HG03159 (cell line): ENCODE measurements around the gene SPAG6.
"Not testable (repeated sequence)": the region's sequence is repeated elsewhere in the genome, so short reads cannot be mapped to it uniquely, and the experiment has no call there.

Experiments
- ATAC-seq: cut with Tn5 transposase; IDR thresholded peaks from one replicate; pipeline ENCODE4 v1.9.1; 2021; ENCODE audit warnings: mild to moderate bottlenecking, moderate library complexity; ENCODE audit not compliant: unreplicated experiment

Gene SPAG6

DNA sequence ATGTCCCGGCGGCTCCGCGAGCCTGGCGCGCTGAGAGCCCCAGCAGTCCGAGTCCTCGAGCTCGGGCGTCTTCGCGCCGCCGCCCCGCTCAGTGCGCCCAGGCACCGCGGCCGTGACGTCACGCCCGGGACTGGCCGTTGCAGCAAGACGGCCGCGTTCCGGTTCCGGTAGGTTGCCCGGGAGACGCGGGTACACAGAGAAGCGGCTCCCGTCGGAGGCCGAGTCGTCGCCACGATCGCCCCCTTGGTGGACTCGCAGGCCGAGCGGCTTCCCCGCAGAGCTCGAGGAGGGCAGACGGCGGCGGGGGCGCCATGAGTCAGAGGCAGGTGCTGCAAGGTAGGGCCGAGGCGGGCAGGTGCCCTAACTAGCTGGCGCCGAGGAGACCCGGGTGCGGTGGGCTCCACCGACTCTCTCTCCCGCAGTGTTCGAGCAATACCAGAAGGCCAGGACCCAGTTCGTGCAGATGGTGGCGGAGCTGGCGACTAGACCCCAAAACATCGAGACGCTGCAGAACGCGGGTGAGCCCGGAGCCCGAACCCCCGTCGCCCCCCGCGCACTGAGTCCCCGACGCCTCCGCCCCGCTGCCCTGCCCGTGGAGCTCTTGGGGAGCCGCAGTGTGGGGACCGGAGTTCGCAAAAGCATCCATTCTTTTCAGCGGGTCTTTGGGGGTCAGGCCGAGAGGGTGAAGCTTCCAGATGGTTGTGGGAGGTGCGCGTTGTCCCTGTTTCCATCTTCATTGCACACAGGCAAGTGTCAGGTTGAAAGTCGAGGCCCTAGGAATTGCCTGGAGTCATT lies at the start of gene SPAG6:
Gene SPAG6, plus strand, starts transcription at position 196 of the 795 bp plus-strand sequence. Its CDS starts 116 bp downstream, at position 312.
- no peak for ATAC-seq

DNA sequence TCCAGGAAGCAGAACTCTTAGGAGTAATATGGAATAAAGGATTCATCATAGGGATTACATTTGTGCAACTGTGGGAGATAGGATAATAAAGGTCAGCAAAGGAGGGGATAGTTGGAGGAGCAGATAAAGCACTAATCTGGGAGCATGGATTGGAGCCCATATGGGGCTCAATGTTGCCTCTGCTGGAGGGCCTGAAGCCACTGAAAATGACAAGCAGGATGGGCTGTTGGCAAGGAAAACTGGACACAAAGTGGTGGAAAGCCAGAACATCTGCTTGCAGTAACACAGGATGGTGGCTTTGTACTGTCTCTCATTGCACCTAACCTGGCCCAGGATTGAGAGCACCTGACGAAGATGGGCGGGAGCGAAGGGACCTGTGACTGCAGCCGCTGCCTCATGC lies 44.1 kb upstream of the SPAG6 start:
- no peak for ATAC-seq

DNA sequence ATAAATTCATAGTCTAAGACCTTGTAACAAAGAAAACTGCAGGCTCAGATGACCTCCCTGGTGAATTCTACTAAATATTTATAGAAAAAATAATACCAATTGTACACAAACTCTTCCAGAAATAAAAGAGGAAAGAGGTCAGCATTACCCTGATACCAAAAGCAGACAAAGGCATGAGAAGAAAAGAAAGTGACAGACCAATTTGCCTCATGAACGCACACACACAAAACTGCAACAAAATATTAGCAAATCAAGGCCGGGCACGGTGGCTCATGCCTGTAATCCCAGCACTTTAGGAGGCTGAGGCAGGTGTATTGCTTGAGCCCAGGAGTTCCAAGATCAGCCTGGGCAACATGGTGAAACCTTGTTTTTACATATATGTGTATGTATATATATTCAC lies 41.8 kb upstream of the SPAG6 start:
- ATAC-seq, result no peak

DNA sequence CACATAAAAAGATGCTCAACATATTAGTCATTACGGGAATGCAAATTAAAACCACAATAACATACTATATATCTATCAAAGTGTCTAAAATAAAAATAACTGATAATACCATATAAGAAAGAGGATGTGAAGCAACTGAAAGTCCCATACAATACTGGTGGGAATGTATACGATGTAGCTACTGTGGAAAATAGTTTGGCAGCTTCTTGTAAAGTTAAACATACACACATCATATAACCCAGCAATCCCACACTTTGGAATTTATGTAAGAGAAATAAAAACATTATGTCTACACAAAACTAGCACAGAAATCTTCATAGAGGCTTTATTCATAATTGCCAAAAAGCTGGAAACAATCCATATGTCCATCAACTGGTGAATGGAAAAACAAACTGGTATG lies 39.6 kb upstream of the SPAG6 start:
- ATAC-seq, result no peak

DNA sequence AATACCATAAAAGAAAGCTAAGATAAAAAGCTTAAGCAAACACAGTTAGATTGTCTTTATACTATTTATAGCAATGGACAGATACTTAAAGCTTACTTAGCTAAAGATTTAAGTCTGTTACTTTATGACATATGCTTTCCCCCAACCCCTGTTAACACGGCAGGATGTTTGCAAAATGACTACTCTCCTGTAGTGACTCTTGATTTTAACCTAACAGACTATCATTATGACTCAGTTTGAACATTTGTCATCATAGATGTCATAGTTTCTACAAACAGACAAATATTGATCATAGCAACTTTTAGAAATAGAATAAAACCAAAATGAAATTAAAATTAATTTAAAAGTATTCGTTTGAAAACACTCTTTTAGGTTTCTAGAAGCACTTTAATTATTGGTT lies 36.9 kb upstream of the SPAG6 start:
- ATAC-seq, result peak; percentile 92

DNA sequence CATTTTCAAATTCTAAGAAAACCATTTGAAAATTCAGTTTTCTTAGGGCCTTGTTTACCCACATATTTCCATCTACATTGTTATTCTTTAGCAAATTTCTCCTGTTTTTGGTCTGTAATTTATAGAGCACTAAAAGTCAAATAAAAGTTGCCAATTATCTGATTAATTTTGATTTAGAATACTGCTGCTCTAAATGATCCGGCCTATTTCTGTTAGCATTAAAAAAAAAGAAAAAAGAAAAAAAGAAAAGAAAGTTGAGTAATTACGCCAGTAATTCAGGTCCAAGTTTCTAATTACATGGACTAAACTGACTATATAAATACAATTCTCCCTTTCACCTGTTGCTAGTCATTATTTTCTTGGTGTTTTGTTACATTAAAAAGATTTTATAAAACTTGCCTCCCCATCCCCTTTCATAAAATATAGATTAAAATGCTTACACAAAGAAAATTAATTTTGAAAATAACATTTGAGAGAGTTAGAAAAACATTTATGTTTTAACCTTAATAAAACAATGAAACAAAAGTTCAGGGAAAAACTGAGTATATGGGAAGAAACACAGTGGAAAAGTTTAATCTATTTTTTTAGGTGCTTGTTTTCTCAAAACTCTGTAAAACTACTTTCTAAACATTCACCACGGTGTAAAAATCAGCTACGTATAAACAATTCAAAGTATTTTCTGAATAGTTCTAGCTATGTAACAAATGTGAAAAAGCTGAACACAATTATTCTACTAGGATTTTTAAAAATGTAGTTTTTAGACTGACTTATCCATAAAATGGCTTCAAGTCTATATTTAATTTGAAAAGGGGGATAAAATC lies 35.9 kb upstream of the SPAG6 start:
- ATAC-seq, result no peak

DNA sequence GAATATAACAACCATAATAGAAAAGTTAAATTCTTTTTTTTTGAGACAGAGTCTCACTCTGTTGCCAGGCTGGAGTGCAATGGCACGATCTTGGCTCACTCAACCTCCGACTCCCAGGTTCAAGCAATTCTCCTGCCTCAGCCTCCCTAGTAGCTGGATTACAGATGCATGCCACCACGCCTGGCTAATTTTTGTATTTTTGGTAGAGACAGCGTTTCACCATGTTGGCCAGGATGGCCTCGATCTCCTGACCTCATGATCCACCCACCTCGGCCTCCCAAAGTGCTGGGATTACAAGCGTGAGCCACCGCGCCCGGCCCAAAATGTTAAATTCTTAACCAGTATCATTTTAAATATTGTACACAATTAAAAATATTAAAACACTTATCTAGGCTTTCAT lies 35.3 kb upstream of the SPAG6 start:
- ATAC-seq, result not testable (repeated sequence)

DNA sequence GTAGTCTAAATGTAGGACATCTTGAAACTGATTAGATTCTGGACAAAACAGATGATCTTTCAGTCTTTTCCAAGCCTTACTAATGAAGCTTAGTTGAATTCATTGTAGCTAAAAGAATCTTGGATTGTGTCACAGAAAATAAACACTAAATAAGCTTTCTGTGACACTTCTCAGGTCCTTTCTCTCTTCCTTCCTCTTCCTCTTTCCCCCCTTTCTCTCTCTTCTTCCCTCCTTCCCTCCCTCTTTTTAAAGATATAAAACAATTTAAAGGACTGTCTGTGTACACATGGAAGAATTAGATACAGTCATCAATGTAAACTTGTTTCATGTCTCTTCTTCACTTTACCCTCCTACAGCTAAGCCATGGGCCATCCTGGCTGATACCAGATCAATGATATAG lies 34.4 kb upstream of the SPAG6 start:
- ATAC-seq, result no peak

DNA sequence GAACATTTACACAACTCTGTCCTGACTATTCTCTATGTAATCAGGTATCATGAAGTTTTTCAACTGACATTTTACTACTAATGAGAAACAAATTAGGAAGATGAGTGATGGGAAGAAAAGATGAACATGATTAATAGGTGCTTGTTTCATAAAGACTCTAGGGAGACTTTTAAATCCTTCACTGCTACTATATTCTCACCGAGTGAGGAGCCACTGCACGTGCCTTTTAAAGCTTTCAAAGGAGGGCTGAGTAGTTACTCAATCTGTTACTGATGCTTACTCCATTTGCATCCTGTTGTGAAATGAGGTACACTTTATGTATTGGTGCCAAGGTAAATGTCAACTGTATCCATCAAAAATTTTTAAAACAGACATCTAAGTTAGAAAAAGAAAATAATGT lies 30.4 kb upstream of the SPAG6 start:
- ATAC-seq, result no peak

DNA sequence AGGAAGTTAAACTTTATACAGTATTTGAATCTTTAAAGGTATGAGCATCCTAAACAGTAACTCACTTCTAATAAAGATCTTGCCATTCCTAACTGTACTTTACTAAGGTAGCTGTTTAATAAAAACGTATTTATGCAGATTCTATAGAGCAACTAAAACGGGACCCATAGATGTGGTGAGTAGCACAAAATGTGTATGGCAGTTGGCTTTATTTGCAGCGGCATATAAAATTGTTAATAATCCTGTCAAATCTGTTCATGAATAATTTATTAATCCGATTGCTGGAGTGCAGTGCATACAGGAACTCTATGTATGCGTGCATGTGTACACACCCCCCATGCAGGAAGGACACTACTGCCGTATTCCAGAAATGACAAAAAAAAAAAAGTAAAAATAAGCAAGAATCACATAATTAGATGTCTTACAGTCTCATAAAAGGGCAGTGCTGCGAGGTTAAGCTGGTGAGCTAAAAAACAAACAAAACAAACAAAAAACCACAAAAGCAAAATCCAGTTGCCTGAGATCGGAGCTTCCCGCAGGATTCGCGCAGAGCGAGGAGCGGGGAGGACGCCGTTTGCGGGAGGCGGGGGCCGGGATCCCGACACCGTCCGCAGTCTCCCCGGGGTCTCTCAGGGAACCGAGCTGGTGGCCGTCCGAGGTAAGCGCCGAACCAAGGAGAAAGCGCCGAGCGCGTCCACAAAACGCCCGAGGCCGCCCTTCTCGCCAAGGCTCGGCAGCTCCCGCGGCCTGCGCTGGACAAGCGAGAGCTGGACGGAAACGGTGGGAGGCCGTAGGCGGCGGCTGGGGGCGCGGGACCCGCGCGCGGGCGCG lies 29.6 kb upstream of the SPAG6 start:
- ATAC-seq, result peak; percentile 24

DNA sequence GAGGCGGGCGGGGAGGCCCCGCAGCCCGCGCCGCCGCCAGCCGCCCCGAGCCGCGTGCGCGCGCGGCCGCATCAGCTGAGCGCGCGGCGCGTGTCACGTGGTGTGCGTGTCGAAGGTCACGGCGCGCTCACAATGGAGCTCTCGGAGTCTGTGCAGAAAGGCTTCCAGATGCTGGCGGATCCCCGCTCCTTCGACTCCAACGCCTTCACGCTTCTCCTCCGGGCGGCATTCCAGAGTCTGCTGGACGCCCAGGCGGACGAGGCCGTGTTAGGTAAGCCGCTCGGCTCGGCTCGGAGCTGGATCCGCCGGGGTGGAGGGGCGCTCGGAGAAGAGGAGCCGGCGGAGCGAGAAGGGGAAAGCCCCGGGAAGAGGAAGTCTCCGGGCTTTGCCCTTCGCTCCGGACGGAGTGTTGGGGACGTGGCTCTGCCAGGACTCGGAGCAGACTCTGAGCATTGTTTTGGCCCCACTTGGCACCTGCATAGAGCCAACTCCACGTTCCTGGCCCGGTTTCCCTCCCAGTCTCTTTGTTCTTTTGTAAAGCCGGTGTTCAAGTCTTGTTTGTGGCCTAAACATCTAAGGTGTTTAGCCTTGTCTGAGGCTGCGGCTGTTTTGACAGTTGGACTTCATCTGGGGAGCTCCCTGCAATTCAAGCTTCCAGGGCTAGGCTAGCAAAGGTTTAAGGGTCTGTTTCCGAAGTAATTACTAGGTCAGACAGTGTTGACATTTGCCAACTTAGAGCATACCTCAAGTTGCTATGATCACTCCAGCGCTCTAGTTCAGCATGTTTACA lies 28.8 kb upstream of the SPAG6 start, which contains the start of gene COMMD3:
Gene COMMD3, plus strand, starts transcription at position 103 of the 790 bp plus-strand sequence. Its CDS starts 30 bp downstream, at position 133.
- peak; percentile 58 for ATAC-seq

DNA sequence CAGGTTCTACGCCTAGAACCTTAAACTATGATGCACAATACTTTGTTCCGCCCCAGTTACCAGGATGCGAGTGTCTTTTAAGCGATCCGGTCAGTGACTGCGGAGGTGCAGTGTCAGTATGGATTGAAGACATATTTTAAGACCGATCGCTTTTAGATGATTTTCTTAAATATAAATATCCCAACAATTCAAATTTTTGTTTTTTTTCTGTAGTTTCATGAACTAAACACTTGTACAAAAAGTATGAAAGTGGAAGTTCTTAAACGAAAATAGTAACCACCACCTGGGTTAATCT lies 28.3 kb upstream of the SPAG6 start:
- ATAC-seq, result peak; percentile 25

DNA sequence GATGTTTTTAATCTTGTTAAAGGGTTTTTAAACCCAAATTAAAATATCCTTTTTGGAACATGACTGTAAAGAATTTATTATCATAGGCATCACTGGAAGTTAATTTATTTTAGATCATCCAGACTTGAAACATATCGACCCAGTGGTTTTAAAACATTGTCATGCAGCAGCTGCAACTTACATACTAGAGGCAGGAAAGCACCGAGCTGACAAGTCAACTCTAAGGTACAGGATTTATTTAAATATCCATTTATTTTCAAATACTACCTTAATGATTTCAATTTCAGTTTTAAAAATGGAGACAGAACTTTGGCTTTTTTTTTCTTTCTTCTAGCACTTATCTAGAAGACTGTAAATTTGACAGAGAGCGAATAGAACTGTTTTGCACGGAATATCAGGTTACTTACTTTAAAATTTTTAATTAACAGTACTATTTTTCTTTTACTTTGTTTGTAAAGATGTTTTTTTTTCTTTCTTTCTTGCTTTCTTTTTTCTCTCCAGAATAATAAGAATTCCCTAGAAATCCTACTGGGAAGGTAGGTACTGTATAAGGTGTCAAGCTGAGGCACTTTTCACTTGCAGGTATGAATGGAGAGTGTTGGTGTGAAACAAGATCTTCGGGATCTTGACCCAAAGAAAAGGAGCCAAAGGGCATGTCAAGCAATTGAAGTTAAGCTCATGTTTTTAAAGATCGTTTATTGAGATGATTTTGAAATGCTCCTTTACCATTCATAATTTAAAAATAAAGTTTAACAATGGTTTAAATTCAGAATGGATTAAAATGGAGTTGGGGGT lies 27.3 kb upstream of the SPAG6 start:
- ATAC-seq, result no peak

DNA sequence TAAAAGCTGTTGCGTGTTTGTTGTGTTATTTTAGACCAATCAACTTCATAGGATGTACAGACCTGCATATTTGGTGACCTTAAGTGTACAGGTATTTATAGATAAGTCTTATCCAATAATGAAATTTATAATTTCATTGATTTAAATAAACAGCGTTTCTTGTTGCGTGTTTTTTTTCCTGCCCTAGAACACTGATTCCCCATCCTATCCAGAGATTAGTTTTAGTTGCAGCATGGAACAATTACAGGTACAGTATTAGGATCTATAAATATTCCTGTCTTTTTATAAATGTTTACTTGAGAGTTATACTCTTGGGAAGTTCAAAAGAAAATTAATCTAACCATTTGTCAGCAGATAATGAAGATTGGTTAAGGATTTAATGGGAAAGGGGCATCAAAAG lies 26.5 kb upstream of the SPAG6 start:
- no peak for ATAC-seq

DNA sequence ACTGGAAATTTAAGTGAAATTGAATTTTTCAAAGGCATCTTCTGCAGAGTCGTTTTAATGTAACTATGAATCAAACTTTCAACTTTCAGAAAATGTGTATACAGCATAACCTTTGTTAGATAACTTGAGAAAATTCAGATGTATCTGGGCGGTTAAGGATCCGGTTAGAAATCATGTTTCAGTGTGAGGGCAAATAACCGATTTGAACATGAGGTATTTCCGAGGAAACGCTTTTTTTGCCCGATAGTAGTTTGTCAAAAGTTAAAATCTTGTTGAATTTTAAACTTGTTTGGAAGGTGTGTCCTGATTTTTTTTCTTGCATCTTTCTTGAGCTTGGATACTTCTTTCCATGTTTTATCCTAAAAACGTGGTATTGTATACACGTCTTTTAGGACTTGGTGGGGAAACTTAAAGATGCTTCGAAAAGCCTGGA lies 25.7 kb upstream of the SPAG6 start:
- ATAC-seq, result no peak

DNA sequence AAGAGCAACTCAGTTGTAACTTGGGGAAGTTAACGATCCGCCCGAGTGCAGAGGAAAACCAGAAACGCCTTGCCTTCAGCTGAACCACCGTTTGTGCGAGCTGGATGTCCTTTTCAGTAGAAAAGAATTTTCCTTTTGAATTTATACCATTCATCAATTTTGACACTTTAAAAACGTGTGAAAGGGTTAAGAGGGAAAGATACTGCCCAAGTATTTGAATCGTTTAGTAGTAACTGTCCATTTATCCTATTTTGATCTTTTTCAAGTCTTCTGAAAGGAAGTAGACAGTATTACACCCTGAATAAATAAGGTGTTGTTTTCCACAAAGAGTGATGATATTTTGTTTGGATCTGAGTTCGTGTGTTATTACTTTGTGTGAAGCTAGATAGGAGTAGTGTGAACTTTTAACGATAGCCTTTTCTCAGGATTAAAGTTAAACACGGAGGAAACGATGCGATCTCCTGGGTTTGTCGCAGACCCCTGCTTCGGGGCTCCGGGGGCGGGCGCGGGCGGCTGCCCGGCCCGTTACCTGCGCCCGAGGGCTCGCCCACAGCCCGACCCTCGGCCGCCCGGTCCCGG lies 25.2 kb upstream of the SPAG6 start:
- no peak for ATAC-seq

DNA sequence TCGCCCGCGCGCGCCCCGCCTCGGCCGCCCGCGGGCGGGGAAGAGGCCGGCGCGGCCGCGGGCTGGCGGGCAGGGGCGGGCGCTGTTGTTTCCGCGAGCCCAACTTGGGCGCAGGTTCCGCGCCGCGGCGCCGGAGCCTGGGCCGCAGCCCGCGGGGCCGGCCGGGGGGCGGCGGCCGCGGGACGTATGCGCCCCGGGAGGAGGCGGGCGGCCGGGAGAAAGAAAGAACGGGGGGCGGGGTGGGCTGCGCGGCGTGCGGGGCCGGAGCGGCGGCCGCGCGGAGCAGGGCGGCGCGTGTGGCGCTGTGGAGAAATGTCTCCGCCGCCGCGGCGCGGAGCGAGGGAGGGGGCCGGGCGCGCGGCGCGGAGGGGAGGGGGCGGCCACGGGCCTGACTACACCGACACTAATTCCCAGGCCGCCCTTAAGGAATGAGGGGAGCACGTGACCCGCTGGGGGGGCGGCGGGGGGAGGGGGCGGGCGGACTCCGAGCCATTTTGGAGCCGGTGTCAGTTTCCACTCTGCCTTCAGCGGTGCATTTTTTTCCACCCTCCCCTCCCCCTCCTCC lies 24.6 kb upstream of the SPAG6 start, which contains the start of gene BMI1:
Gene BMI1, plus strand, starts transcription at position 509 of the 565 bp plus-strand sequence. CDS start 5,351 bp downstream, outside the sequence.
- ATAC-seq, result no peak

DNA sequence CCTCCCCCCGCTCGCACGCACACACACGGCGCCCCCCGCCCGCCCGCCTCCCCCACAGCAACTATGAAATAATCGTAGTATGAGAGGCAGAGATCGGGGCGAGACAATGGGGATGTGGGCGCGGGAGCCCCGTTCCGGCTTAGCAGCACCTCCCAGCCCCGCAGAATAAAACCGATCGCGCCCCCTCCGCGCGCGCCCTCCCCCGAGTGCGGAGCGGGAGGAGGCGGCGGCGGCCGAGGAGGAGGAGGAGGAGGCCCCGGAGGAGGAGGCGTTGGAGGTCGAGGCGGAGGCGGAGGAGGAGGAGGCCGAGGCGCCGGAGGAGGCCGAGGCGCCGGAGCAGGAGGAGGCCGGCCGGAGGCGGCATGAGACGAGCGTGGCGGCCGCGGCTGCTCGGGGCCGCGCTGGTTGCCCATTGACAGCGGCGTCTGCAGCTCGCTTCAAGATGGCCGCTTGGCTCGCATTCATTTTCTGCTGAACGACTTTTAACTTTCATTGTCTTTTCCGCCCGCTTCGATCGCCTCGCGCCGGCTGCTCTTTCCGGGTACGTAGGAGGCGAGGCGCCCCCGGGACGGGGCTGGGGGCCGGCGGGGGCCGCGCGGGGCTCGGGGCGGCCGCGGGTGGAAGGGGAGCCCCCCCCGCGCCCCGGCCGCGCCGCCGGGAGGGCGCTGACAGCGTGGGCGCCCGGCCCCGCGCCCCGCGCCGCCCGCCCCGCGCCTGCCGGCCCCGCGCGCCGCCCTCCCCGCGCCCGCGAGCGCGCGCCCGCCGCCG lies 24.0 kb upstream of the SPAG6 start:
- ATAC-seq, result peak; percentile 29
